DND-41 (cell line): Measurements from ENCODE around the gene MX2.

Experiments
- EZH2 ChIP-seq: IDR thresholded peaks from 3 replicates; pipeline ENCODE4 v1.6.1; 2012; ENCODE audit warnings: borderline replicate concordance, low read depth, mild to moderate bottlenecking, moderate library complexity, low read length, inconsistent platforms; ENCODE audit not compliant: severe bottlenecking
- TF ChIP-seq, protein P1 (sequence below): IDR thresholded peaks from 2 replicates; pipeline ENCODE4 v1.5.1; 2012; ENCODE audit warnings: borderline replicate concordance, low read length, moderate library complexity, mild to moderate bottlenecking; ENCODE audit not compliant: poor library complexity, severe bottlenecking; ENCODE audit errors: extremely low read depth

DNA sequence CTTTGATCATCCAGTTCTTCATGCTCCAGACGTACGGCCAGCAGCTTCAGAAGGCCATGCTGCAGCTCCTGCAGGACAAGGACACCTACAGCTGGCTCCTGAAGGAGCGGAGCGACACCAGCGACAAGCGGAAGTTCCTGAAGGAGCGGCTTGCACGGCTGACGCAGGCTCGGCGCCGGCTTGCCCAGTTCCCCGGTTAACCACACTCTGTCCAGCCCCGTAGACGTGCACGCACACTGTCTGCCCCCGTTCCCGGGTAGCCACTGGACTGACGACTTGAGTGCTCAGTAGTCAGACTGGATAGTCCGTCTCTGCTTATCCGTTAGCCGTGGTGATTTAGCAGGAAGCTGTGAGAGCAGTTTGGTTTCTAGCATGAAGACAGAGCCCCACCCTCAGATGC, 96.7 kb downstream of the MX2 start:
- TF ChIP-seq EZH2: no peak
- TF ChIP-seq, protein P1, sequence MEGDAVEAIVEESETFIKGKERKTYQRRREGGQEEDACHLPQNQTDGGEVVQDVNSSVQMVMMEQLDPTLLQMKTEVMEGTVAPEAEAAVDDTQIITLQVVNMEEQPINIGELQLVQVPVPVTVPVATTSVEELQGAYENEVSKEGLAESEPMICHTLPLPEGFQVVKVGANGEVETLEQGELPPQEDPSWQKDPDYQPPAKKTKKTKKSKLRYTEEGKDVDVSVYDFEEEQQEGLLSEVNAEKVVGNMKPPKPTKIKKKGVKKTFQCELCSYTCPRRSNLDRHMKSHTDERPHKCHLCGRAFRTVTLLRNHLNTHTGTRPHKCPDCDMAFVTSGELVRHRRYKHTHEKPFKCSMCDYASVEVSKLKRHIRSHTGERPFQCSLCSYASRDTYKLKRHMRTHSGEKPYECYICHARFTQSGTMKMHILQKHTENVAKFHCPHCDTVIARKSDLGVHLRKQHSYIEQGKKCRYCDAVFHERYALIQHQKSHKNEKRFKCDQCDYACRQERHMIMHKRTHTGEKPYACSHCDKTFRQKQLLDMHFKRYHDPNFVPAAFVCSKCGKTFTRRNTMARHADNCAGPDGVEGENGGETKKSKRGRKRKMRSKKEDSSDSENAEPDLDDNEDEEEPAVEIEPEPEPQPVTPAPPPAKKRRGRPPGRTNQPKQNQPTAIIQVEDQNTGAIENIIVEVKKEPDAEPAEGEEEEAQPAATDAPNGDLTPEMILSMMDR: no peak
